Inflammatory macrophage (primary cell): ENCODE results near the gene SPPL3.
"Not testable (repeated sequence)": the region's sequence is repeated elsewhere in the genome, so short reads cannot be mapped to it uniquely, and the experiment has no call there.

ENCODE experiments used
- DNase-seq, 2 donors: peaks; one replicate each; pipeline ENCODE4 v3.0.0-alpha.2; 2020 to 2022

The SPPL3 gene

DNA sequence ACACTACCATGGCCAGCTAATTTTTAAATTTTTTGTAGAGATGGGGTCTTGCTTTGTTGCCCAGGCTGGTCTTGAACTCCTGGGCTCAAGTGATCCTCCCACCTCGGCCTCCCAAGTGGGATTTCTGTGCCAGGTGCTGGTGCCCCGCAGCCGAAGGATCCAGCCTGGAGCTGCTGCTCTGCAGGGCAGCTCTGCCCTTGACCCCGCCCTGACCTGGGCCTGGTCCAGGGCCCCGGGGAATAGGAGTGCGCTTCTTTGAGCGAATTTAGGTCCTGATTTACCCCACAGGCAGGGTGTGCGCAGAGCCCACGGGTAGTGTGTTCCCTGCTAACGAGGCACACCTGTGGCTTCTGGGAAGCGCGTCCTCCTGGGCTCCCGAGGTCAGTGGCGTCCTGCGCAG lies 163.3 kb downstream of the SPPL3 start:
- no peak for DNase-seq

- DNase-seq, result no peak
These were observed 164.1 kb downstream of the SPPL3 start for GRCh38 chr12:120739821-120740613.

DNA sequence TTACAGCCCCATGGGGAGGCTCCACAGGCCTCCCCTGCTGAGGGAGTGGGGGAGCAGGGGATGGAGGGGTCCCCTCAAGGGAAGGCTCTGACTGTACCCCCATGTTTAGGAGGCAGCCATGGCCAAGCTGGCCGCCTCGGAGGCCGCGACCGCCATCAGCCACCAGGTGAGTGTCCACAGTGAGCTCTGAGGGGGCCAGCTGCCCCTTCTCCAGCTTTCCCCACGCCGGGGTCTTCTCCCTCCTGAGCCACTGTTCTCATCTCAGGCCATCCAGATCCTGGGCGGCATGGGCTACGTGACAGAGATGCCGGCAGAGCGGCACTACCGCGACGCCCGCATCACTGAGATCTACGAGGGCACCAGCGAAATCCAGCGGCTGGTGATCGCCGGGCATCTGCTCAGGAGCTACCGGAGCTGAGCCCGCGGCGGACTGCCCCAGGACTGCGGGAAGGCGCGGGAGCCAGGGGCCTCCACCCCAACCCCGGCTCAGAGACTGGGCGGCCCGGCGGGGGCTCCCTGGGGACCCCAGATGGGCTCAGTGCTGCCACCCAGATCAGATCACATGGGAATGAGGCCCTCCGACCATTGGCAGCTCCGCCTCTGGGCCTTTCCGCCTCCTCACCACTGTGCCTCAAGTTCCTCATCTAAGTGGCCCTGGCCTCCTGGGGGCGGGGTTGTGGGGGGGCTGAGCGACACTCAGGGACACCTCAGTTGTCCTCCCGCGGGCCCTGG lies 165.0 kb downstream of the SPPL3 start:
- DNase-seq, result no peak

DNA sequence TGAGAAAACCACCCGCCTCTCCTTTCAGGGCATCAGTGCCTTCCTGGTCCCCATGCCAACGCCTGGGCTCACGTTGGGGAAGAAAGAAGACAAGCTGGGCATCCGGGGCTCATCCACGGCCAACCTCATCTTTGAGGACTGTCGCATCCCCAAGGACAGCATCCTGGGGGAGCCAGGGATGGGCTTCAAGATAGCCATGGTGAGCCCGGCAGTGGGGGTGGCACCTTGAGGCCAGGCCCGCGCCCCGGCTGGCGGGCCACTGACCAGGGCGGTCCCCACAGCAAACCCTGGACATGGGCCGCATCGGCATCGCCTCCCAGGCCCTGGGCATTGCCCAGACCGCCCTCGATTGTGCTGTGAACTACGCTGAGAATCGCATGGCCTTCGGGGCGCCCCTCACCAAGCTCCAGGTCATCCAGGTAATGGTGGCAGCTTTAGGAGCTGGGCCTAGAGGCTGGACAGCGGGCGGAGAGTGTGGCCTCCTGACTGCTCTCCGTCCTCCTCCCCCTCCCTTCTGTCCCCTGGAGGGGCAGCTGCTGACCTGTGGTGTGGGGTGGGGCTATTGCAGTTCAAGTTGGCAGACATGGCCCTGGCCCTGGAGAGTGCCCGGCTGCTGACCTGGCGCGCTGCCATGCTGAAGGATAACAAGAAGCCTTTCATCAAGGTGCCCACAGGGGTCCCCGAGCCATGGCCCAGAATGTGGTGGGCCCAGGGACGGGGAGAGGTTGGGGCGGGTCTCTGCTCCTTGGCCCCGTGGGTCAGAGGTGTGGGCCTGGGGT lies 165.7 kb downstream of the SPPL3 start:
- DNase-seq, result no peak

DNA sequence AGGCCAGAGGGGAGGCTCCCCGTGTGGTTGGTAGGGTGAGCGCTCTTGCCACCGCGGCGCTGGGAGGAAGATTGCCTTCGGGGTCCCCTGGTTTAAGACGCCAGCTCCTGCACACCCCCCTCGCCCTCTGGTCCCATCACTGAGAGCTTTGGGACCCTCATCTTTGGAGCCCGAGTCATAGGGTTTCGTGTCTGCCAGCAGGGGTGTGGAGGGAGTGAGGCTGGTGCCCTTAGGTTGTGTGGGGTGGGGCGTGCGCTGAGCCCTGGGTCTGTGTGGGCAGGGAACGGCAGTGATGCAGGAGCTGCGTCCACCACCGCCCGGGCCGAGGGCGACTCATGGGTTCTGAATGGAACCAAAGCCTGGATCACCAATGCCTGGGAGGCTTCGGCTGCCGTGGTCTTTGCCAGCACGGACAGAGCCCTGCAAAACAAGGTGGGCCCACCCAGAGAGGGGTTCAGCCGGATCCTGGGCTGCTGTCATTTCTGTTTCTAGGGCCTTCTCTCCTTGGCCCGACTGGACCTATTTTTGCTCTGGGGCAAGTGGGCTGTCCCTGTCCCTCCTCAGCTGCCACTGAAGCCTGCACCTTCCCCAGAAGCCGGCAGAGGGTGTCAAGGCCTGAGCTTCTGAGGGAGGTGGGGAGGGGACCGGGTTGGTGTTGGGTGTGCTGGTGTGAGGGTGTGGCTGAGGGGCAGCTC lies 166.5 kb downstream of the SPPL3 start:
- DNase-seq, result no peak

- no peak for DNase-seq
These were observed 167.5 kb downstream of the SPPL3 start for GRCh38 chr12:120736404-120737331.

DNA sequence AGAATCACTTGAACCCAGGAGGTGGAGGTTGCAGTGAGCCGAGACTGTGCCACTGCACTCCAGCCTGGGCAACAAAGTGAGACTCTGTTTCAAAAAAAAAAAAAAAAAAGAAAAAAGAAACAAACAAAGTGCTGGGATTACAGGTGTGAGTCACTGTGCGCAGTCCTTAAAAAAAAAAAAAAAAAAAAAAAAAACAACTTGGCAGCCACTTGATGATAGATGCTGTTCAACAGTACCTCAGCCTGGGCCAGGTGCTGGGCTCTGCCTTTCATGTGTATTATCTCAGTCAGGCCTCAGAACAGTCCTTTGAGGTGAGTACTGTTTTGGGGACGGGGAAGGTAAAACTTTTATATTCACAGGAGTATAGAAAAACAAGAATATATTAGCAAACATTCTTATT lies 169.0 kb downstream of the SPPL3 start:
- no peak for DNase-seq

- DNase-seq, result no peak
These were observed 169.9 kb downstream of the SPPL3 start for GRCh38 chr12:120734210-120734609.

DNA sequence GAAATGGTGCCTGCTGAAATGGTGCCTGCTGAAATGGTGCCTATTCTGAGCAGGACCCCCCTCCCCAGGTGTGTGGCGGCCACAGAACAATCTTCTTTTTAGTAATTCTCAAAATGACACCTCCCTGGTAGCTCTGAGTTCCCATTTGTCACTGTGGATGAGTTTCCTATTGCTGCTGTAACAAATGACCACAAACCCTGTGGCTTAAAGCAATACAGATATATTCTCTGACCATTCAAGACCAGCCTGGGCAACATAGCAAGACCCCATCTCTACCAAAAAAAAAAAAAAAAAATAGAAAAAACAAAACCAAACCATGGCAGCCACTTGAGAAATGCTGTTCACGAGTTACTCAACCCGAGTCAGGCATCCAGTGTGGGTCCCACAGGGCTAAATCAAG lies 170.6 kb downstream of the SPPL3 start:
- no peak for DNase-seq

- not testable (repeated sequence) for DNase-seq
These were observed 172.0 kb downstream of the SPPL3 start for GRCh38 chr12:120732198-120732597.

DNA sequence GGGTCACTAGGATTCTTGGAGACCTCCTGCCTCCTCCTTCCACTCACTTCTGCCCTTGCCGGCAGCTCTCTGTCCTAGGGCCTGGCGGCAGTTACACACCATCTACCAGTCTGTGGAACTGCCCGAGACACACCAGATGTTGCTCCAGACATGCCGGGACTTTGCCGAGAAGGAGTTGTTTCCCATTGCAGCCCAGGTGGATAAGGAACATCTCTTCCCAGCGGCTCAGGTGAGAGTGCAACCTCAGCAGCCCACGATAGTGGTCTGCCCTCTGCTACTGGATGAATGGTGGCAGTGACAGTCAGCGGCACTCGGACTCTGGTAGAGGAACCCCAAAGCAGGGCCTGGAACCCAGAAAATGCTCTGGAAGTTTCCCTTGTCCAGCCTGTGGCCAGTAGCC lies 177.2 kb downstream of the SPPL3 start:
- no peak for DNase-seq

DNA sequence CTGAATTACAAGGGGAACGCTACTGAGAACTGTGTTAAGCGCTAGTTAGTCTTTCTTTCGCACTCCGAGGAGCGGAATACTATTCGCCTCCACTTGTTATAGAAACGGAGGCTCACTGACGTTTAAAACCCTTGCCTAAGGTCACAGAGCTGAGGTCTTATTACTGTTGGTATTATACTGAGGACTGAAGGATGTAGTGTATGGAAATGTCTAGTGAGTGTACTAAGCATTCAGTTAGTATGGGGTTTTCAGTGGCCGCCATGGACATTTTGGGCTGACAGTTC lies 177.7 kb downstream of the SPPL3 start:
- no peak for DNase-seq

DNA sequence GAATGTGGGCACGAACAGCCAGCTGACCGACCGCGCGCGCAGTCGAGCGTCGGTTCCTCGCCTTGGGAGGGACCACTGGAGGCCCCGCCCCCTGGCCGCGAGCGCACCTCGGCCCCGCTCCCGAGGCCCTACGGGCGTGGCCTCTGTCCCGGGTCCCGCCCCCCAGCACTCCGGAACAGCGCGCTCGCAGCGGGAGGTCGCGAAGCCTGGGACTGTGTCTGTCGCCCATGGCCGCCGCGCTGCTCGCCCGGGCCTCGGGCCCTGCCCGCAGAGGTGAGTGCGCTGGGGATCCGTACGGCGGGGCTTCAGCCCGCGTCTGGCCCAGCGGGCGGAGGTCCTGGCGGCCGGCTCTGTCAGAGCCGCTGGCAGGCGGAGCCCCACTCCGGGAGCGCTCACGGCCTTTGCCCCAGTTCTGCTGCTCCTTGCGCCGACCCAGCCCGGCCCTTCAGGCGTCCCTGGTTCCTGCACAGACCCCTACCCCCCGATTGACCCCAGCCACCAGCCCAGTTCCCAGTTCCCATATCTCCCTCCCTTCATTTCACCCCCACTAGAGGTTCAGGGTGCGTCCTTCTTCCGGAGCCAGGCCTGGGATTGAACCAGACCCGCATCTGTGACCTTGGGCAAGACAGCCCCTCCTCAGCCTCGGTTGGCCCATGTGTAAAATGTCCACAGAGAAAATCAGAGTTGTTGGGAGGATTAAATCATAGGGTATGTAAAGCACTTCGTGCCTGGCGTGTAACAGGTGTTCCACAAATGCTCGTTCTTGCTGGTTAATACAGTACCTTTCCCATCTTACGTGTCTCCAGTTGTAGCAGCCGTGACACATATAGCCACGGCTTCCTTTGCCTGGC lies 178.3 kb downstream of the SPPL3 start, which contains the start of gene ACADS:
Gene ACADS, plus strand, starts transcription at position 168 of the 851 bp plus-strand sequence. Its CDS starts 60 bp downstream, at position 228.
- DNase-seq, result peak; percentile 90 to 93

GRCh38 chr12:120725151-120725658 lies 179.0 kb downstream of the SPPL3 start:
- no peak for DNase-seq

DNA sequence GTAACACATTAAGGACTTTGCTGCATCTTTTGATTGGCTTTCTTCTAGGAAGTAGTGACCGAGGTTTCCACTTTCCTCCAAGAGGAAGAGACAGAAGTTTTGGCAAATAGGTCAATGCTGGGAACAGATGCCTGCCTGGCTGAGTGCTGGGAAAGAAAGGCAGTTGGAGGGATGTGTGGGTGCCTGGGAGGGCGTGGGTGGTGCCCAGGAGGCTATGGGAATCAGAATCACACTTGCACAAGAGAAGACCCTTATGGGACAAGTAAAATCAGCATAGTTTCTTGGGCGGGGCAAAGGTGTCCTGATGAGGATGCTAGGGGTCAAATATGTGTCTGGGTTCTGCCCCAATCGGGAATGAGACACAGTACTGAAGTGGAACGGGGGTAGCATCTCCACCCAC lies 179.4 kb downstream of the SPPL3 start:
- DNase-seq, result no peak

- no peak for DNase-seq
These were observed 181.4 kb downstream of the SPPL3 start for GRCh38 chr12:120722784-120723183.

- DNase-seq, result peak in 1 of 2 donors; percentile 20
These were observed 182.3 kb downstream of the SPPL3 start for GRCh38 chr12:120721866-120722265.

DNA sequence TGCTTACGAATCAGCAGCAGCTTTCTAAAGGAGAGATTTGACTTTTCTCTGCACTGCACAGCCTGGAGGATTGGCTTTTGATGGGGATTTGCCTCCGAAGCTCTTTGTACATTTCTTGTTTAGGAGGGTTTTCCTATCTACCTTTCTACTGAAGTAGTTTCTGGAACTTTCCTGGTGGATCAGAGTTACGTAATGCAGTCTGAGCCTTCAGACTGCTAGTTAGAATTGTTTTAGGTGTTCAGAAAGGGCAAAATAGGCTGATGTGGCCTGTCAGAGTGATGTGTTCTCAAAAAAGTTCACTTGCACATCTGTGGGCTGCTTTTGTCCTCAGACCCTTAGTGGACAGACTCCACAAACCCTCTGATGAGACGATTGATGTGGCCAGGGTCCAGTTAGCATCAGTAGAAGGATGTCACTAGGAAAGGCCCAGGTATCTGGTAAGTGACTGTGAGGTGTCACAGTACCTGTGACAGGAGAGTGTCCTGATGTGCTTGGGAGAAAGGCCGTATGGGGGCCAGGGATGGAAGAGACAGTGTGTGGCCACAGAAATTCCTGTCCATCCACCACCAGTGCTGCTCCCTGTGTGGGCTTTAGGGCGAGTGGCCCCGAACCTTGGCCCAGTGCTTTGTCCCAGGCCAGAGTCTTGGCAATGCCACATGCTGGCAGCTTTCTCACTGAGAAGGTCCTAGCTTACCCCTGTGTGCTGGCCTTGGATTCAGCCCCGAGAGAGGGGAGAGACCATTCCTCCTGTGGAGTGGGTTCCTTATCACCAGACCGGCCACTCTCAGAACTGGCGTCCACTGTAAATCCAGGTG lies 183.0 kb downstream of the SPPL3 start:
- no peak for DNase-seq

DNA sequence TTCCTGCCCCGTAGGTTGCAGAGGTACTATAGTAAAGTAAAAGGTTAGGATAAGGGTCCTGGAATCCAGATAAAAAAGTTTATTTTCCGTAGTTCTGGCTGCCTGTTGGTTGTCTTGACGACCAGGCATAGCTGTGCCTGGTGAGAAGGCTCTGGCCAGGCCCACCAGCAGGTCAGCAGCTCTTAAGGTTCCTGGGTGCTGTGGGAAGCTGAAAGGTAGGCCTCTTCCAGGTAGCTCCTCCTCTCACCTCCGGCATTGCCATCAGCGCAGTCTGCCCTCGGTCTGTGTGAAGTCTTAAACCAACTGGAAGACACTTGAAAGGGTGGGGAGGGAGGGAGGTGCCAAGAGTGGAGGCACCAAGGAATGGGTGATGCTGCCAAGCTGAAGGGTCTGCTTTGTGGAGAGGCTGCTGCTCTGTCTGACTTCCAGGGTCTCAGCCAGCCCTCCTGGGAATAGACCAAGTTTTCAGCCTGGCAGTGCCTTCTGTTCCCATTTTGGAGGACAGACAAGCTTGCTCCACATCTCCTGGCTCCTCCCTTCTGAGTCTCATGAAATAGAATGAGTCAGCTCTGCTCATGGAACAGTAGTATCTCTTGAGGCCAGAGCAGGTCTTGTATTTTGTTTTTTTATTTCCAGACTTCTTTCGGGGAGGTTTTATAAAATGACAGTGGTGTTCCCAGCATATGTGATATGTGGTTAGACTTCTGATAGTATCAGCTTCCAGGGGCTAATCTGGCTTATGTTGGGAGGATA lies 183.7 kb downstream of the SPPL3 start:
- peak; percentile 76 to 80 for DNase-seq
